HUES6 (cell line): ENCODE measurements around the gene ZNRF3.
A peak's percentile ranks its signal among the peaks of the same experiment; 100 is the strongest.

Experiments
- H3K27ac ChIP-seq: 2 replicates; pipeline ENCODE4 v1.7.0; 2013; ENCODE audit warnings: low read depth, mild to moderate bottlenecking, low read length, inconsistent platforms
- H3K27me3 ChIP-seq: 2 replicates; pipeline ENCODE4 v1.6.1; 2013; ENCODE audit warnings: low read length; ENCODE audit not compliant: control insufficient read depth, insufficient read depth
- H3K36me3 ChIP-seq: 2 replicates; pipeline ENCODE4 v1.6.1; 2013; ENCODE audit warnings: low read length; ENCODE audit not compliant: control insufficient read depth, insufficient read depth
- H3K4me1 ChIP-seq: 2 replicates; pipeline ENCODE4 v1.6.1; 2013; ENCODE audit warnings: low read length; ENCODE audit not compliant: control insufficient read depth, insufficient read depth
- H3K4me3 ChIP-seq: 2 replicates; pipeline ENCODE4 v1.5.1; 2013; ENCODE audit warnings: low read depth, low read length
- H3K9ac ChIP-seq: one replicate; pipeline ENCODE4 v1.6.1; 2013; ENCODE audit warnings: mild to moderate bottlenecking, low read length
- H3K9me3 ChIP-seq: 2 replicates; pipeline ENCODE4 v1.6.1; 2013; ENCODE audit warnings: low read depth, low read length; ENCODE audit not compliant: control insufficient read depth, insufficient read depth

Gene ZNRF3

DNA sequence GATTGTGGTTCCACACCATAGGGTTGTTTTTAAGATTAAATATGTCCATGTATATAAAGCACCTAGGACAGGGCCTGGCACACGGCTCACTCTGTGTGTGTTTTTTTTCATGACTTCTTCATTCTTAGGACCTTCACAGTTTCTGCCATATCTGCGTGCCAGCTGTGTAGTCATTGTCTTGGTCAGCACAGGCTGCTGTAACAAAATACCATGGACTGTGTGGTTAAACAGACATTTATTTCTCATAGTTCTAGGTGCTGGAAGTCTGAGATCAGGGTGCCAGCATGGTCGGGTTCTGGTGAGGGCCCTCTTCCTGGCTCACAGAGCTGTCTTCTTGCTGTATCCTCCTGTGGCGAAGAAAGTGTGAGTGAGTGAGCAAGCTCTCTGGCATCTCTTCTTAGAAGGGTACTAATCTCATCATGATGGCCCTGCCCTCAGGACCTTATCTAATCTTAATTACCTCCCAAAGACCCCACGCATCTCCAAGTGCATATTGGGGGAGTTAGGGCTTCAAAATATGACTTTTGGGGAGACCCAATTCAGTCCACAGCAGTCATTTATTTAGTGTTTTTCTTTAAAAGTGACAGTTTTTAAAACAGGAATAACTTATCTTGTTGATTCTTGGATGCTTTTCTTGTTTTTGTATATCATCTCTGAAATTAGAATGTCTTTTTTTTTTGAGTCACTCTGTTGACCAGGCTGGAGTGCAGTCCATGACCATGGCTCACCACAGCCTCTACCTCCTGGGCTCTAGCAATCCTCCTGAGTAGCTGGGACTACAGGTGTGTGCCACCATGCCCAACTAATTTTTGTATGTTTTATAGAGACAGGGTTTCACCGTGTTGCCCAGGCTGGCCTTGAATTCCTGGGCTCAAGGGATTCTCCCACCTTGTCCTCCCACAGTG, 70.9 kb downstream of the ZNRF3 start:
- H3K4me3 ChIP-seq: no peak overlapping the region
- H3K36me3 ChIP-seq: peaks cover 4% of the 10 kb centered on the region
- H3K27me3 ChIP-seq: no peaks in the 10 kb centered on the region
- H3K9ac ChIP-seq: no peak overlapping the region
- H3K4me1 ChIP-seq: peaks cover 39% of the 10 kb centered on the region
- H3K27ac ChIP-seq: no peak overlapping the region
- H3K9me3 ChIP-seq: no peaks in the 10 kb centered on the region

DNA sequence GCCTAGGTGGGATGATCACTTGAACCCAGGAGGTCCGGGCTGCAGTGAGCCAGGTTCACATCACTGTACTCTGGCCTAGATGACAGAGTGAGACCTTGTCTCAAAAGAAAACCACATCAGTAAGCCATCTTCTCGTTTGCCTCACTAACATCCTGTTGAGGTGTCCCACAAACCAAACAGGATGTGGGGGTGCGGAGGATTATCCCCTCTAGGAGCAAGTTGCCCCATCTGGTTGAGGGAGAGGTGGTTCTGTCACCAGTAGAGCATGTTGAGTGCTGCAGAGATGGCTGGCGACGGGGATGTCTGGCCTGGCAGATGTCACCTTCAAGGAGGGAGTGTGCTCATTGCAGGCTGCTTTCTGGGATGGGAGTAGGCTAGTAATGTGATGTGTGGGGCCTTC, 72.4 kb downstream of the ZNRF3 start:
- Histone ChIP-seq H3K27me3 (no peaks in the 10 kb centered on the region), H3K36me3 (peaks cover 7% of the 10 kb centered on the region), H3K4me3 (no peak overlapping the region), H3K9ac (no peak overlapping the region), H3K4me1 (peaks cover 28% of the 10 kb centered on the region), H3K9me3 (no peaks in the 10 kb centered on the region), H3K27ac (no peak overlapping the region)

DNA sequence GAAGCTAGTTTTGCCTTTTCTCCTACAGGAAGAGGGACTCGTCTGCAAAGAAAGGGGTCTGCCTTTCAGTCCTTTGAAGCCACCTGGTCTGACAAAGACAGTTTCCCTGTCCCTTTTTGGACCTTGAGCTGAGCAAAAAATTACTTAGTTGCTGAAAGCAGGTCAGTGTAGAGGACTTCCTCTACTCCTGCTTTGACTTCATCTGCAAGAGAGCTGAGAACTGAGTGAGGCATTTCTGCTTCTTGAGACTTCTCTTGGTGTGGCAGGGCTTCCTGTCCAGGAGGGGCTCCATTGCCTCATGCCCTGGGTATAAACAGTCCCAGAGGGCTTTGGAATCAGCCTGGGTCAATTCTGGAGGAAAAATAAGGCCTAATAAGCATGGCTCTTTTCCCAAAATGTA, 73.1 kb downstream of the ZNRF3 start:
- H3K9ac ChIP-seq: no peak overlapping the region
- H3K9me3 ChIP-seq: no peaks in the 10 kb centered on the region
- no peak overlapping the region for H3K4me3 ChIP-seq
- peaks cover 29% of the 10 kb centered on the region for H3K4me1 ChIP-seq
- H3K36me3 ChIP-seq: peaks cover 7% of the 10 kb centered on the region
- H3K27me3 ChIP-seq: no peaks in the 10 kb centered on the region
- 0 out of 2 replicates have a peak overlapping the region, but pooled peaks have one; percentile 38 for H3K27ac ChIP-seq

- Histone ChIP-seq H3K27me3 (no peaks in the 10 kb centered on the region), H3K9ac (no peak overlapping the region), H3K36me3 (peaks cover 7% of the 10 kb centered on the region), H3K4me1 (peaks cover 29% of the 10 kb centered on the region), H3K4me3 (no peak overlapping the region), H3K27ac (no peak overlapping the region), H3K9me3 (no peaks in the 10 kb centered on the region)
These were observed 75.2 kb downstream of the ZNRF3 start for GRCh38 chr22:28958611-28959010.

DNA sequence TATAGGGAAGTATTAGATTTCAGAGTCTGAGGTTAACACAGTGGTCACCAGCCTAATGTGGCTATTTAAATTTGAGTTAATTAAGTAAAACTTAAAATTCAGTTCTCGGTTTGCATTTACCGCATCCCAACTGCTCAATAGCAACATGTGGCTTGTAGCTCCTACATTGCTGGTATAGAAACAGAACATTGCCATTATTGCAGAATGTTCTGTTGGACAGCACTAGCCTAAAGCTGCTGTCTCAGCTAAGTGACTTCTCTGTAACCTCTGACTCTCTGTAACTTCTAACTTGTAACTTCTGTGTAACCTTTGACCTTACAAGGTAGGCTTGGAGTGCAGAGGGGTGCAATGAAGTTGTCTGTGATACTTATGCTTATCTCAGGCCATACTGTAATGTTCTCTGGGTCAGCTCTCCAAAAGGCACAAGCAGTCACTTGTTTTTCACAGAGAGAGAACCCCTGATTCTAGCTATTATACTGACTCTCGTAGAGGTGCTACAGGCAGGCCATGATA, 78.7 kb downstream of the ZNRF3 start:
- Histone ChIP-seq H3K4me3 (no peak overlapping the region), H3K9ac (no peak overlapping the region), H3K27ac (no peak overlapping the region), H3K27me3 (no peaks in the 10 kb centered on the region), H3K9me3 (no peaks in the 10 kb centered on the region), H3K4me1 (peaks cover 36% of the 10 kb centered on the region), H3K36me3 (peaks cover 7% of the 10 kb centered on the region)

DNA sequence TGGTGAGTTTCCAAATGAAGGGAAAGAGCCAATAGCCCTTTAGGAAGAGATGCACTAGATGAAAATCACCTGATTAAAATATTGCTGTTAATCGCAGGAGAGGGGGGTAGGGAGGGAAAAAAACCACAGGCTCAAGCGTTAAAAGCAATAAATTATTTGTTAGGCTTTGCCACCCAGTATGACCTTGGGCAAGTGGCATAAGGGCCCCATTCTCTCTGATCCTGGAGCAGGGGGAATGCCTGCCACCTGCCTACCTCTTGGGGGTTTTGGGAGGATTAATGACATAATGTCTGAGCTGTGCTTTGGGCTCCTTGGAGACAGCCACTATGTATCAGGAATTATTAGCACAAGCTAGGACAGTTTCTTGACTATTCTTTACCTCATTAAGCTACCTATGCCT, 80.0 kb downstream of the ZNRF3 start:
- peaks cover 7% of the 10 kb centered on the region for H3K36me3 ChIP-seq
- H3K9me3 ChIP-seq: no peaks in the 10 kb centered on the region
- no peak overlapping the region for H3K9ac ChIP-seq
- H3K27ac ChIP-seq: no peak overlapping the region
- H3K4me3 ChIP-seq: no peak overlapping the region
- peaks cover 36% of the 10 kb centered on the region for H3K4me1 ChIP-seq
- no peaks in the 10 kb centered on the region for H3K27me3 ChIP-seq

GRCh38 chr22:28967163-28967665, 83.8 kb downstream of the ZNRF3 start:
- no peak overlapping the region for H3K27ac ChIP-seq
- H3K9ac ChIP-seq: no peak overlapping the region
- peaks cover 39% of the 10 kb centered on the region for H3K4me1 ChIP-seq
- H3K27me3 ChIP-seq: no peaks in the 10 kb centered on the region
- no peak overlapping the region for H3K4me3 ChIP-seq
- no peaks in the 10 kb centered on the region for H3K36me3 ChIP-seq
- H3K9me3 ChIP-seq: no peaks in the 10 kb centered on the region

DNA sequence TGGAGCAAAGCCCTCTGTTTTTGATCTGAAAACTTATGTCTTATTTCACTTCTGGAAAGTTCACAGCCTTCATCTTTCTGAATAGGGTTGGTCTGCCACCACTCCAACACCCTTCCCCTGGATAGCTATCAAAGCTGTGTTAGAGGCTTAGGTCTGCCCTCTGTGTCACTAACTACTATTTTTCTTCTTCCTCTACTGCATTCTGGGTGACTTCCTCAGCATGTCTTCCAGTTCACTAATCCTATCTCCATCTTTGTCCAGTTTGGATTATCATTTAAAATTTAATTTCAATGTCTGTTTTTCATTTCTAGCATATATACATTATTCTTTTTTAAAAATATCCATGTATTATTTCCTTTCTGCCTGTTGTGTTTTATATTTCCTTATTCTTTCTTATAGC, 84.6 kb downstream of the ZNRF3 start:
- peaks cover 31% of the 10 kb centered on the region for H3K4me1 ChIP-seq
- H3K27me3 ChIP-seq: no peaks in the 10 kb centered on the region
- no peaks in the 10 kb centered on the region for H3K36me3 ChIP-seq
- H3K4me3 ChIP-seq: no peak overlapping the region
- H3K9me3 ChIP-seq: no peaks in the 10 kb centered on the region
- no peak overlapping the region for H3K9ac ChIP-seq
- no peak overlapping the region for H3K27ac ChIP-seq

DNA sequence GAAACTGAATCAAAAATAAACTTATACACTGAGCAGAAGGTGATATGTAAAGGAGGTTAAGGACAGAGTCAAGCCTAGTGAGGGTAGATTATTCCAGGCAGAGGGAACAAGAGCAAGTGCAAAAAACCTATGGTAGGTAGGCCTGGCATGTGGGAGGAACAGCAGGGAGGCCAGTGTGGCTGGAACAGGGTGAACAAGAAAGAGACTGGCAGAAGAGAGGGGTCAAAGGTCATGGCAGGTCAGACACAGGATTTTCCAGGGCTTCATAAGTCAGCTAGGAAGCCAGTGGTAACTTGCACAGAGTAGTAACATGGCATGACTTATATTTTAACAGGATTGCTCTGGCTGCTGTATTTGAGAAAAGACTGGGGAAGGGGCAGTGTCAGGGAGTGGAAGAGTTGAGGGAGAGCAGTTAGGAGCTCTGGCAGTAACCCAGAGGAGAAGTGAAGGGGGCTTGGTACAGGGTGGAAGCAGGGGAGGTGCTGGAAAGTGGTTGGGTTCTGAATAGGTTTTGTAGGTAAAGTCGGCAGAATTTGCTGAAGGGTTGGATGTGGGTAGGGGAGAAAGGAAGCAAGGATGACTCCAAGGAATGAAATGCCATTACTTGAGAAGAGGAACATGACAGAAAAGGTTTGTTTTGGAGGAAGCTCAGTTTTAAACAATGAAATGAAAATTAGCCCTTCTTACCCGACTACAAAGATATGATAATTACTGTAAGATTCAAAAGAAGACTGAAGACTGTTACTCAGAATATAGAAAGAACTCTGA, 86.2 kb downstream of the ZNRF3 start:
- no peaks in the 10 kb centered on the region for H3K27me3 ChIP-seq
- peaks cover 25% of the 10 kb centered on the region for H3K4me1 ChIP-seq
- H3K27ac ChIP-seq: no peak overlapping the region
- no peak overlapping the region for H3K4me3 ChIP-seq
- no peaks in the 10 kb centered on the region for H3K9me3 ChIP-seq
- H3K9ac ChIP-seq: no peak overlapping the region
- no peaks in the 10 kb centered on the region for H3K36me3 ChIP-seq

GRCh38 chr22:28973352-28973751, 90.0 kb downstream of the ZNRF3 start:
- H3K27ac ChIP-seq: no peak overlapping the region
- peaks cover 36% of the 10 kb centered on the region for H3K4me1 ChIP-seq
- H3K27me3 ChIP-seq: no peaks in the 10 kb centered on the region
- H3K4me3 ChIP-seq: no peak overlapping the region
- no peak overlapping the region for H3K9ac ChIP-seq
- H3K9me3 ChIP-seq: no peaks in the 10 kb centered on the region
- H3K36me3 ChIP-seq: no peaks in the 10 kb centered on the region

- Histone ChIP-seq H3K4me1 (peaks cover 35% of the 10 kb centered on the region), H3K9ac (no peak overlapping the region), H3K36me3 (no peaks in the 10 kb centered on the region), H3K27ac (peak overlapping the region; percentile 64; the same call in 1 of the 2 replicates), H3K4me3 (no peak overlapping the region), H3K9me3 (no peaks in the 10 kb centered on the region), H3K27me3 (no peaks in the 10 kb centered on the region)
These were observed 93.7 kb downstream of the ZNRF3 start for GRCh38 chr22:28977060-28977459.
